Suprapubic skin (tissue), 4 donors: ENCODE results near the gene NAPB.

Experiments used
- POLR2A ChIP-seq, 2 donors: fragments of 450-650 bp; IDR thresholded peaks; one replicate each; pipeline ENCODE4 v1.6.1; 2017; ENCODE audit warnings: antibody characterized with exemption in 2 of 2, mild to moderate bottlenecking in 2 of 2, moderate library complexity in 2 of 2
- POLR2AphosphoS5 ChIP-seq, 3 donors: sonication (generic); formaldehyde crosslinking; IDR thresholded peaks; one replicate each; pipeline ENCODE4 v1.6.1; 2017; ENCODE audit warnings: antibody characterized with exemption in 3 of 3
- TF ChIP-seq, protein P1 (sequence below), 2 donors: fragments of 200-600 bp in 1 of 2; fragments of 450-650 bp in 1 of 2; sonication (generic) in 1 of 2; IDR thresholded peaks; one replicate each; pipeline ENCODE4 v1.5.1; 2016 to 2019; ENCODE audit warnings: antibody characterized with exemption in 2 of 2, mild to moderate bottlenecking in 1 of 2, moderate library complexity in 1 of 2

DNA sequence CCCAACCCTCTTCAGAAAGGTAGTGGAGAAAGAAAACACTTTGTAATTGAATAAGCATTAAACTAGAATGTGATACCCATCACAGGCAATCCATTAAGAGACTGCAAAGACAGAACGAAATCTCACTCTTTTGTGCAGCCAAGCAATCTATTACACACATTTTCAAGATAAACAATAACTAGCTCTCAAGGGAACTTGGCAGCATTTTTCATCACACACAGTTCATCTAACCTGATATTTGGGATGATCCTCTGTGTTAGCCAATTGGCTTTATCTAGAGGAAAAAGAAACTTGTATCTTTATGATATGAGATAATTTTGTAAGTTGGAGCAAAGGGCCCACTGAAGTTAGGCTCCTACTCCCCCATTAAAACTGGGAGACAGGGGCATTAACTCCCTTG, 60.8 kb downstream of the NAPB start:
- TF ChIP-seq, protein P1, sequence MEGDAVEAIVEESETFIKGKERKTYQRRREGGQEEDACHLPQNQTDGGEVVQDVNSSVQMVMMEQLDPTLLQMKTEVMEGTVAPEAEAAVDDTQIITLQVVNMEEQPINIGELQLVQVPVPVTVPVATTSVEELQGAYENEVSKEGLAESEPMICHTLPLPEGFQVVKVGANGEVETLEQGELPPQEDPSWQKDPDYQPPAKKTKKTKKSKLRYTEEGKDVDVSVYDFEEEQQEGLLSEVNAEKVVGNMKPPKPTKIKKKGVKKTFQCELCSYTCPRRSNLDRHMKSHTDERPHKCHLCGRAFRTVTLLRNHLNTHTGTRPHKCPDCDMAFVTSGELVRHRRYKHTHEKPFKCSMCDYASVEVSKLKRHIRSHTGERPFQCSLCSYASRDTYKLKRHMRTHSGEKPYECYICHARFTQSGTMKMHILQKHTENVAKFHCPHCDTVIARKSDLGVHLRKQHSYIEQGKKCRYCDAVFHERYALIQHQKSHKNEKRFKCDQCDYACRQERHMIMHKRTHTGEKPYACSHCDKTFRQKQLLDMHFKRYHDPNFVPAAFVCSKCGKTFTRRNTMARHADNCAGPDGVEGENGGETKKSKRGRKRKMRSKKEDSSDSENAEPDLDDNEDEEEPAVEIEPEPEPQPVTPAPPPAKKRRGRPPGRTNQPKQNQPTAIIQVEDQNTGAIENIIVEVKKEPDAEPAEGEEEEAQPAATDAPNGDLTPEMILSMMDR (IDR thresholded peaks at IDR 0.05), result no peak
- TF ChIP-seq POLR2A (IDR thresholded peaks at IDR 0.05) (no peak), POLR2AphosphoS5 (IDR thresholded peaks at IDR 0.05) (no peak)
